ENCODE measurements around the gene PLD1.

DNA sequence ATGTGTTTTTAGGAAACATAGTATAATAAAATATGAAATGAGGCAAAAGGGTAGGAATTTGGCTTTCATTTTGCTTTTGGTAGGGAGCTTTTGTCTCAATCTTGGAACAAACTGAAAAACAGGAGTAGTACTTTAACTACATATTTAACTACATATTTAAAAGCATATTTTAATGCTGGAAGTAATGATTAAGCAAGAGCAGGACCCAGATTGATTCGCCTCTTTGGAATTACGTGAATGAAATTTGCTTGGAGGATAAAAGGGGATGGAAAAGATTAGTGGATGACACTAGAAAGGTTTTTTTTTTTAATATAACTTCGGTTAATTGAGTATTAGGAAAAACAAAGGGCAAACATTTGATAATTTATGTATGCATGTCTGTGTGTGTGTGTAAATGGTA is 21.7 kb upstream of the PLD1 start:
- TF ChIP-seq CTCF (IDR thresholded peaks at IDR 0.05) (no peak), POLR2A (IDR thresholded peaks at IDR 0.05) (no peak), EP300 (IDR thresholded peaks at IDR 0.05) (no peak)
